Measurements from ENCODE around the gene PLCE1.
"Not testable (repeated sequence)": the region's sequence is repeated elsewhere in the genome, so short reads cannot be mapped to it uniquely, and the experiment has no call there.

PLCE1 gene

DNA sequence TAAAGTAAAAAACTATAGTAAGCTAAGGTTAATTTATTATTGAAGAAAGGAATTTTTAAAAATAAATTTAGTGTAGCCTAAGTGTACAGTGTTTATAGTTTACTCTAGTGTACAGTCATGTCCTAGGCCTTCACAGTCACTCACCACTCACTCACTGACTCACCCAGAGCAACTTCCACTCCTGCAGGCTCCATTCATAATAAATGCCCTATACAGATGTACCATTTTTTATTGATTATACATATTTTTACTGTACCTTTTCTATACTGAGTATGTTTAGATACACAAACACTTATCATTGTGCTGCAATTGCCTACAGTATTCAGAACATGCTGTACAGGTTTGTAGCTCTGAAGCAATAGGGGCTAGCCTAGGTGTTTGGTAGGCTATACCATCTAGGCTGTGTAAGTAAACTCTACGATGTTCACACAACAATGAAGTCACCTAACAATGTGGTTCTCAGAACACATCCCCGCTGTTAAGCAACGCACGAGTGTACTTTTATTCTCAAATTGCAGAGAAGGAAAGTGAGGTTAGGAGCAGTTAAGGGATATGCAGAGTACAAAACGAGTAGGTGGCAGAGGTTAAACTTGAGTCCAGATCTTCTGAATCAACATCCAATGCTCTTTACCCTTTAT lies 38.9 kb upstream of the PLCE1 start:
- Histone ChIP-seq H3K27ac (peak overlapping the region; percentile 64), H3K4me3 (ENCODE audit: low read depth, low read length) (no peak overlapping the region), H3K36me3 (replicated peaks) (no peaks in the 10 kb centered on the region), H3K27me3 (replicated peaks) (no peaks in the 10 kb centered on the region)
- peak; percentile 86 for DNase-seq
- in situ Hi-C loops (cut with HindIII; ENCODE audit: low pct_ligation_motif_present, low sequenced_read_pairs) = no loop called here
- TF ChIP-seq, protein P1, sequence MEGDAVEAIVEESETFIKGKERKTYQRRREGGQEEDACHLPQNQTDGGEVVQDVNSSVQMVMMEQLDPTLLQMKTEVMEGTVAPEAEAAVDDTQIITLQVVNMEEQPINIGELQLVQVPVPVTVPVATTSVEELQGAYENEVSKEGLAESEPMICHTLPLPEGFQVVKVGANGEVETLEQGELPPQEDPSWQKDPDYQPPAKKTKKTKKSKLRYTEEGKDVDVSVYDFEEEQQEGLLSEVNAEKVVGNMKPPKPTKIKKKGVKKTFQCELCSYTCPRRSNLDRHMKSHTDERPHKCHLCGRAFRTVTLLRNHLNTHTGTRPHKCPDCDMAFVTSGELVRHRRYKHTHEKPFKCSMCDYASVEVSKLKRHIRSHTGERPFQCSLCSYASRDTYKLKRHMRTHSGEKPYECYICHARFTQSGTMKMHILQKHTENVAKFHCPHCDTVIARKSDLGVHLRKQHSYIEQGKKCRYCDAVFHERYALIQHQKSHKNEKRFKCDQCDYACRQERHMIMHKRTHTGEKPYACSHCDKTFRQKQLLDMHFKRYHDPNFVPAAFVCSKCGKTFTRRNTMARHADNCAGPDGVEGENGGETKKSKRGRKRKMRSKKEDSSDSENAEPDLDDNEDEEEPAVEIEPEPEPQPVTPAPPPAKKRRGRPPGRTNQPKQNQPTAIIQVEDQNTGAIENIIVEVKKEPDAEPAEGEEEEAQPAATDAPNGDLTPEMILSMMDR (IDR thresholded peaks at IDR 0.05; ENCODE audit: low read depth, low read length, missing control alignments) = no peak

DNA sequence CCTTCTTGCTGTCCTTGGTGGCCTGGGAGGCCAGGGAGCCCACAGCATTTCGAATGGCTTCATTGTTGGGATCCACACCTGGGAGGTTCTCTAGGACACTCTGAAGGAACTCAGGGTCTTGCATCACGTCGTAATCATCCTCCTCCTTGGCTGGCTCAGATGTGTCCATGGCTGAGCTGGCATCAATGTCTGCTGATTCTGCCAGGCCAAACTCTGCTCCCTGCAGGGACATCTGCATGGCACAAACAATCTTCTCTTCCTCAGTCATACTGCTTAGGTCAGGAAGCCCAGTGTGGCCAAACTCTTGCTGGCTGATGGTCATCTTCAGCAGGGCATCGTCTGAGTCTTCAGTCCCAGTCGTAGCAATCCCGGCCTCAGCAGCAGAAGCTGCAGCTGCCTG lies 34.9 kb upstream of the PLCE1 start:
- no peak overlapping the region for H3K27ac ChIP-seq
- TF ChIP-seq, protein P1 (IDR thresholded peaks at IDR 0.05; ENCODE audit: low read depth, low read length, missing control alignments) = no peak
- DNase-seq = no peak
- no peaks in the 10 kb centered on the region for H3K36me3 ChIP-seq (replicated peaks)
- in situ Hi-C loops (cut with HindIII; ENCODE audit: low pct_ligation_motif_present, low sequenced_read_pairs) = no loop called here
- H3K27me3 ChIP-seq (replicated peaks) = no peaks in the 10 kb centered on the region
- no peak overlapping the region for H3K4me3 ChIP-seq (ENCODE audit: low read depth, low read length)

DNA sequence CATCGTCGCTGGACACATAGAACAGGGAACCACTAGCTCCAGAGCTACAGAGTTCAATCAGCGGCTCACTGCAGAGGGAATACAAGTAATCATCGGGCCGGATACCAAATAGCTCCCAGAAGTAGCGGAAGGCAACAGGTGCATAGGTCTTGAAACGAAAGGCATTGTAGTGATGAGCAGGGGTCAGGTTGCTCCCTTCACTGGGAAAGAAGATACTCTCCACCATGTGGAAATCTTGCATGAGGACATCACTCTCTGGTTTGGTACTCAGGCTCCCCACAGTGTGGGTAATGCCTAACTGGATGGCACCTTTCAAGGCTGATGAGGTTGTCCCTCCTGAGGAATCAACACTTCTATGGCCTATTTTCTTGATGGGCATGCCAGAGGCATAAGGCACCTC lies 32.7 kb upstream of the PLCE1 start:
- H3K4me3 ChIP-seq (ENCODE audit: low read depth, low read length); H3K27ac ChIP-seq; H3K36me3 ChIP-seq (replicated peaks); in situ Hi-C loops (cut with HindIII; ENCODE audit: low pct_ligation_motif_present, low sequenced_read_pairs); DNase-seq; H3K27me3 ChIP-seq (replicated peaks): not testable (repeated sequence)

DNA sequence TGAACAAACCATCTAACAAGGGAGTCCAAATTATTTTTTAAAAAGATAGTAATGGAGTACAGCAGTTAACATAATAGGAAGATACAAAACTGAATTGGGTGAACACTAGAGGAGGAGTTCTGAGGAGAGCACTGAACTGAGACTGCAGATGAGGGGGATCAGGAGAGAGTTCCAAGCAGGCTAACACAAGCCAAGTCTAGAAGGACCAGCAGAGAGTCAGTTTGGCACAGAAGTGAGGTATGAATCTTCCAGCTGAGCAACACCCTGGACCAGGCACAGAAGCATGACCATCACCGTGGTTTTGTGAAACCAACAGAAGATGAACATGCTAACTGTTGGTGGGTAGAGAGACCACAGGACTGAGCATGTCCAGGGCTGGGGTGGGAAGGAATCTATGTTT lies 30.8 kb upstream of the PLCE1 start:
- in situ Hi-C loops (cut with HindIII; ENCODE audit: low pct_ligation_motif_present, low sequenced_read_pairs) = no loop called here
- Histone ChIP-seq H3K27ac (no peak overlapping the region), H3K27me3 (replicated peaks) (no peaks in the 10 kb centered on the region), H3K4me3 (ENCODE audit: low read depth, low read length) (no peak overlapping the region), H3K36me3 (replicated peaks) (no peaks in the 10 kb centered on the region)
- TF ChIP-seq, protein P1 (IDR thresholded peaks at IDR 0.05; ENCODE audit: low read depth, low read length, missing control alignments) = no peak
- DNase-seq = no peak

DNA sequence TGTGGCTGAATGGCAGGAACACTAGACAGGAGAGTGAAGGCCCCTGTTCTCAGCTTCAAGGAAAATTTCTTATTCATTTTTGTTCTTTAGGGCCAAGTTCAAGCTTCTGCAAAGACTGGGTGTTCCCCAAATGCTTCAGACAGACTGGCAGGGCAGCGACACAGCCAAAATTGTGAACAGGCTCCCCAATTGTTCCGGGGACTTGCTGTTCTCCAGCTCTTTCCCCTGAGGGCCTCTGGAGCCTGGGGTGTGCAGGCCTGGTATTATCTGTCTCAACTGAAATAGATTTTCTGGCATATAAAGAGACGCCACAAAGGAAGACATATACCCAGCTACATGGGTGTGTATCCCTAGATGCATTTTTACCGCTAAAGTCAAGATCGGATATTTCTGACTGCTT lies 30.3 kb upstream of the PLCE1 start:
- Histone ChIP-seq H3K27ac (no peak overlapping the region), H3K4me3 (ENCODE audit: low read depth, low read length) (no peak overlapping the region), H3K36me3 (replicated peaks) (no peaks in the 10 kb centered on the region), H3K27me3 (replicated peaks) (no peaks in the 10 kb centered on the region)
- no peak for DNase-seq
- TF ChIP-seq, protein P1 (IDR thresholded peaks at IDR 0.05; ENCODE audit: low read depth, low read length, missing control alignments) = no peak
- in situ Hi-C loops (cut with HindIII; ENCODE audit: low pct_ligation_motif_present, low sequenced_read_pairs) = no loop called here

DNA sequence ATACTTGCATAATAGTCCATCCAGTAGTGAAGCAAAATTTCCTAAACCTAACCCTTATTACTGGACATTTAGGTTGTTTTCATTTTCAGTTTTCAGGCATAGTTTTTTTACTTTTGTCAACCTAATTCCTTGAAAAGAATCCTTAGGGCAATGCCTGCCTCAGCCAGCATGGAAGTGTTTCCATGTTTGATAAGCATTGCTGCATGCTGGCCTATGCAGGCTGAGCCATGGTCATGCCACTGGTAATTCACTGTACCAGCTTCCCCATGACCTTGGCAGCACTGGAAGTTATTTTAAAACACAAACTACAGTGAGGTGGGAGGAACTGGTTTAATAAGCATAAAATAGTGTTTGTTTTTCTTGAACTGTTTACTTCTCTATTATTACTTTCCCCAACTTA lies 27.8 kb upstream of the PLCE1 start:
- no peaks in the 10 kb centered on the region for H3K27me3 ChIP-seq (replicated peaks)
- in situ Hi-C loops (cut with HindIII; ENCODE audit: low pct_ligation_motif_present, low sequenced_read_pairs) = no loop called here
- DNase-seq = no peak
- H3K4me3 ChIP-seq (ENCODE audit: low read depth, low read length) = no peak overlapping the region
- TF ChIP-seq, protein P1 (IDR thresholded peaks at IDR 0.05; ENCODE audit: low read depth, low read length, missing control alignments) = no peak
- H3K27ac ChIP-seq = no peak overlapping the region
- H3K36me3 ChIP-seq (replicated peaks) = no peaks in the 10 kb centered on the region

All from brain microvascular endothelial cell (primary cell).